H9 (cell line): ENCODE data around the gene LRRC8B. TPM values are rescaled to one million over a fixed set of nuclear protein-coding genes. Genes with fewer than 3 reads are reported as not detected.

ENCODE experiments used
- DNase-seq: peaks from one replicate; pipeline ENCODE4 v3.0.0-alpha.2; 2017
- H2AFZ ChIP-seq: one replicate; pipeline ENCODE4 v1.6.1; 2013; ENCODE audit warnings: mild to moderate bottlenecking, low read length, control low read depth, moderate library complexity
- H2AK5ac ChIP-seq: 2 replicates; pipeline ENCODE4 v1.6.1; 2013; ENCODE audit warnings: low read length, control low read depth, mixed read lengths; ENCODE audit not compliant: insufficient read length
- H2BK120ac ChIP-seq: one replicate; pipeline ENCODE4 v1.6.1; 2013; ENCODE audit warnings: low read depth, mild to moderate bottlenecking, low read length, control low read depth, inconsistent platforms; ENCODE audit not compliant: poor library complexity, severe bottlenecking
- H2BK12ac ChIP-seq: 2 replicates; pipeline ENCODE4 v1.6.1; 2013; ENCODE audit warnings: low read length, control low read depth, mixed read lengths, low read depth; ENCODE audit not compliant: insufficient read length
- H2BK15ac ChIP-seq: 2 replicates; pipeline ENCODE4 v1.6.1; 2013; ENCODE audit warnings: low read depth, low read length, control low read depth
- H2BK20ac ChIP-seq: one replicate; pipeline ENCODE4 v1.6.1; 2013; ENCODE audit warnings: low read depth, mild to moderate bottlenecking, low read length, control low read depth, inconsistent platforms; ENCODE audit not compliant: poor library complexity, severe bottlenecking
- H2BK5ac ChIP-seq: 2 replicates; pipeline ENCODE4 v1.6.1; 2013; ENCODE audit warnings: low read length, control low read depth, mixed read lengths; ENCODE audit not compliant: insufficient read length
- H3K14ac ChIP-seq: 2 replicates; pipeline ENCODE4 v1.6.1; 2013; ENCODE audit warnings: low read length, control low read depth; ENCODE audit not compliant: insufficient read depth
- H3K18ac ChIP-seq: 2 replicates; pipeline ENCODE4 v1.6.1; 2013; ENCODE audit warnings: low read depth, mild to moderate bottlenecking, mixed read lengths, low read length, control low read depth; ENCODE audit not compliant: insufficient read length
- H3K23ac ChIP-seq: 2 replicates; pipeline ENCODE4 v1.6.1; 2013; ENCODE audit warnings: low read length, control low read depth, mixed read lengths, low read depth; ENCODE audit not compliant: insufficient read length
- H3K23me2 ChIP-seq: 2 replicates; pipeline ENCODE4 v1.6.1; 2013; ENCODE audit warnings: low read depth, mild to moderate bottlenecking, mixed read lengths, low read length, control low read depth; ENCODE audit not compliant: insufficient read length, poor library complexity, severe bottlenecking
- H3K27ac ChIP-seq: 2 replicates; pipeline ENCODE4 v1.5.1; 2013; ENCODE audit warnings: low read length, control low read depth, mixed read lengths, low read depth; ENCODE audit not compliant: insufficient read length
- H3K27me3 ChIP-seq: 2 replicates; pipeline ENCODE4 v1.6.1; 2013; ENCODE audit warnings: low read length, control low read depth, inconsistent platforms; ENCODE audit not compliant: insufficient read depth
- H3K4ac ChIP-seq: 2 replicates; pipeline ENCODE4 v1.6.1; 2013; ENCODE audit warnings: low read depth, mild to moderate bottlenecking, control low read depth, inconsistent platforms, low read length, moderate library complexity
- H3K4me1 ChIP-seq: 2 replicates; pipeline ENCODE4 v1.6.1; 2013; ENCODE audit warnings: low read length, control low read depth, inconsistent platforms; ENCODE audit not compliant: insufficient read depth
- H3K4me2 ChIP-seq: 2 replicates; pipeline ENCODE4 v1.6.1; 2013; ENCODE audit warnings: low read length, control low read depth, mixed read lengths; ENCODE audit not compliant: insufficient read length, insufficient read depth
- H3K56ac ChIP-seq: 2 replicates; pipeline ENCODE4 v1.6.1; 2013; ENCODE audit warnings: low read depth, mild to moderate bottlenecking, mixed read lengths, low read length, control low read depth; ENCODE audit not compliant: insufficient read length
- H3K79me1 ChIP-seq: 2 replicates; pipeline ENCODE4 v1.6.1; 2013; ENCODE audit warnings: low read depth, mild to moderate bottlenecking, moderate library complexity, low read length, control low read depth, inconsistent platforms; ENCODE audit not compliant: insufficient read depth, poor library complexity, severe bottlenecking
- H3K79me2 ChIP-seq: 2 replicates; pipeline ENCODE4 v1.6.1; 2013; ENCODE audit warnings: low read length, control low read depth, inconsistent platforms; ENCODE audit not compliant: insufficient read depth
- H3K9ac ChIP-seq: 2 replicates; pipeline ENCODE4 v1.6.1; 2013; ENCODE audit warnings: low read length, control low read depth, mixed read lengths; ENCODE audit not compliant: insufficient read length; ENCODE audit errors: extremely low read depth
- H3K9me3 ChIP-seq: one replicate; pipeline ENCODE4 v1.6.1; 2013; ENCODE audit warnings: low read depth, low read length, inconsistent platforms; ENCODE audit not compliant: control insufficient read depth
- H3T11ph ChIP-seq: one replicate; pipeline ENCODE4 v1.6.1; 2013; ENCODE audit warnings: mild to moderate bottlenecking, low read length, control low read depth, inconsistent platforms
- H4K20me1 ChIP-seq: one replicate; pipeline ENCODE4 v1.6.1; 2013; ENCODE audit not compliant: control insufficient read depth, insufficient read length, insufficient read depth
- H4K5ac ChIP-seq: 2 replicates; pipeline ENCODE4 v1.6.1; 2013; ENCODE audit warnings: low read depth, mild to moderate bottlenecking, mixed read lengths, low read length, control low read depth; ENCODE audit not compliant: insufficient read length
- H4K8ac ChIP-seq: replicated peaks from 2 replicates; pipeline ENCODE4 v1.6.1; 2013; ENCODE audit warnings: low read length, control low read depth, mixed read lengths, low read depth; ENCODE audit not compliant: insufficient read length
- H4K91ac ChIP-seq: 2 replicates; pipeline ENCODE4 v1.6.1; 2013; ENCODE audit warnings: low read depth, mild to moderate bottlenecking, moderate library complexity, mixed read lengths, low read length, control low read depth; ENCODE audit not compliant: insufficient read length
- H3K27ac Mint-ChIP-seq, 3 experiments: 2 replicates in 2 of 3; 3 replicates in 1 of 3; pipeline ENCODE4 v1.8.0; 2020 to 2021; ENCODE audit warnings: mixed read lengths in 3 of 3, mild to moderate bottlenecking in 1 of 3, moderate library complexity in 1 of 3
- H3K27me3 Mint-ChIP-seq: 2 replicates; pipeline ENCODE4 v1.8.0; 2021; ENCODE audit warnings: low read depth, mild to moderate bottlenecking, moderate library complexity, mixed read lengths
- H3K36me3 Mint-ChIP-seq, 3 experiments: 2 replicates in 2 of 3; 3 replicates in 1 of 3; pipeline ENCODE4 v1.8.0; 2020 to 2021; ENCODE audit warnings: low read depth in 3 of 3, mixed read lengths in 3 of 3; ENCODE audit not compliant: insufficient read depth in 1 of 3
- H3K4me1 Mint-ChIP-seq, 2 experiments: 2 replicates each; pipeline ENCODE4 v1.8.0; 2020; ENCODE audit warnings: mixed read lengths in 2 of 2
- H3K4me3 Mint-ChIP-seq, 2 experiments: 2 replicates in 1 of 2; 3 replicates in 1 of 2; pipeline ENCODE4 v1.8.0; 2020 to 2021; ENCODE audit warnings: mild to moderate bottlenecking in 2 of 2, mixed read lengths in 2 of 2, moderate library complexity in 1 of 2
- H3K9me3 Mint-ChIP-seq, 2 experiments: 2 replicates in 1 of 2; 3 replicates in 1 of 2; pipeline ENCODE4 v1.8.0; 2020; ENCODE audit warnings: mild to moderate bottlenecking in 2 of 2, mixed read lengths in 2 of 2, moderate library complexity in 1 of 2
- CTCF ChIP-seq: fragments of 200-600 bp; sonication (generic); conservative IDR thresholded peaks from 3 replicates; pipeline ENCODE4 v1.8.0; 2021; ENCODE audit warnings: antibody characterized with exemption, mild to moderate bottlenecking
- WGBS: extraction: QIAGEN DNeasy Blood & Tissue Kit; methylation state at CpG from one replicate; pipeline ENCODE4 v1.1.7; 2013; ENCODE audit warnings: missing lambda C conversion rate, low lambda C conversion rate, mixed read lengths; ENCODE audit not compliant: insufficient read length; ENCODE audit errors: extremely low coverage; 5-methylcytosine and 5-hydroxymethylcytosine counted together
- total RNA-seq: library from RNA; stranded (reverse); gene quantifications from 2 replicates; pipeline ENCODE4 v1.2.1, GENCODE V29; 2021

LRRC8B gene
- total RNA-seq, 1 experiment from 2014 or later = 33.2 TPM

- H2AK5ac ChIP-seq = no peak overlapping the region
- Mint-ChIP-seq H3K4me3 (no peak overlapping the region), H3K27ac (no peak overlapping the region), H3K9me3 (no peaks in the 10 kb centered on the region), H3K4me1 (peaks cover 19 to 25% of the 10 kb centered on the region in 2 experiments), H3K27me3 (no peaks in the 10 kb centered on the region), H3K36me3 (peaks cover 7 to 47% (median 35%) of the 10 kb centered on the region in 3 experiments; a peak in 6 of 7 replicates)
- no peaks in the 10 kb centered on the region for H3K79me1 ChIP-seq
- H3K23ac ChIP-seq = no peak overlapping the region
- no peak overlapping the region for H4K91ac ChIP-seq
- H3T11ph ChIP-seq = no peak overlapping the region
- WGBS = no CpG with 5 or more reads among the region's 2 CpGs
- no peak overlapping the region for H2BK5ac ChIP-seq
- H3K4ac ChIP-seq = no peak overlapping the region
- H3K9me3 ChIP-seq = no peaks in the 10 kb centered on the region
- H2BK120ac ChIP-seq = no peak overlapping the region
- DNase-seq = no peak
- no peaks in the 10 kb centered on the region for H3K79me2 ChIP-seq
- H3K9ac ChIP-seq = no peak overlapping the region
- no peak overlapping the region for H4K5ac ChIP-seq
- H3K4me2 ChIP-seq = no peak overlapping the region
- no peak overlapping the region for H3K27ac ChIP-seq
- no peak overlapping the region for H3K18ac ChIP-seq
- H2AFZ ChIP-seq = no peak overlapping the region
- peaks cover 1% of the 10 kb centered on the region; the same call in 1 of the 2 replicates for H3K4me1 ChIP-seq
- H2BK12ac ChIP-seq = no peak overlapping the region
- H3K27me3 ChIP-seq = no peaks in the 10 kb centered on the region
- no peak overlapping the region for H4K8ac ChIP-seq
- no peak overlapping the region for H2BK15ac ChIP-seq
- H3K56ac ChIP-seq = no peak overlapping the region
- no peak overlapping the region for H3K14ac ChIP-seq
- no peaks in the 10 kb centered on the region for H3K23me2 ChIP-seq
- no peak overlapping the region for H2BK20ac ChIP-seq
- no peaks in the 10 kb centered on the region for H4K20me1 ChIP-seq
- no peak for TF ChIP-seq CTCF
Observed at GRCh38 chr1:89584211-89584610, 59.6 kb downstream of the LRRC8B start.
